Astrocyte of the spinal cord (primary cell): Measurements from ENCODE around the gene DES.
A peak's percentile ranks its signal among the peaks of the same experiment; 100 is the strongest.

Source experiments
- DNase-seq: peaks from one replicate; pipeline ENCODE4 v3.0.0; 2011; ENCODE audit warnings: low read depth, low spot score
- H3K4me3 ChIP-seq: 2 replicates; pipeline ENCODE4 v1.5.1; 2011; ENCODE audit warnings: low read depth, mild to moderate bottlenecking, low read length, moderate library complexity
- CTCF ChIP-seq: IDR thresholded peaks from 2 replicates; pipeline ENCODE4 v1.5.1; 2012; ENCODE audit warnings: low read depth, mild to moderate bottlenecking, low read length, inconsistent platforms
- in situ Hi-C: cut with HindIII; loops from 2 replicates; pipeline ENCODE4 v1.10.0; 2017; ENCODE audit warnings: low sequenced_read_pairs

Gene DES

GRCh38 chr2:219447242-219448098 is 29.3 kb downstream of the DES start:
- no peak for TF ChIP-seq CTCF
- in situ Hi-C loops = no loop called here
- H3K4me3 ChIP-seq = no peak overlapping the region
- no peak for DNase-seq

- TF ChIP-seq CTCF = no peak
- no peak overlapping the region for H3K4me3 ChIP-seq
- DNase-seq = no peak
- in situ Hi-C loops = no loop called here
Measured at GRCh38 chr2:219448099-219448775, 30.1 kb downstream of the DES start.

GRCh38 chr2:219448776-219449341 is 30.7 kb downstream of the DES start:
- TF ChIP-seq CTCF = no peak
- in situ Hi-C loops = no loop called here
- no peak for DNase-seq
- no peak overlapping the region for H3K4me3 ChIP-seq

- H3K4me3 ChIP-seq = no peak overlapping the region
- DNase-seq = no peak
- in situ Hi-C loops = no loop called here
- TF ChIP-seq CTCF = no peak
Measured at GRCh38 chr2:219449609-219450008, 31.4 kb downstream of the DES start.

- peak; percentile 46 for DNase-seq
- in situ Hi-C loops = no loop called here
Measured at GRCh38 chr2:219451661-219452360, 33.6 kb downstream of the DES start.

More at GRCh38 chr2:219451661-219452360, 33.6 kb downstream of the DES start:
- H3K4me3 ChIP-seq = no peak overlapping the region
- no peak for TF ChIP-seq CTCF
